ENCODE results near the gene ILRUN.
"Not testable (repeated sequence)": the region's sequence is repeated elsewhere in the genome, so short reads cannot be mapped to it uniquely, and the experiment has no call there.

ILRUN gene

GRCh38 chr6:34692280-34692679, 4.3 kb downstream of the ILRUN start:
- TF ChIP-seq POLR2A (IDR thresholded peaks at IDR 0.05; ENCODE audit: extremely low read depth, insufficient read length) (no peak), CTCF (IDR thresholded peaks at IDR 0.05; ENCODE audit: low read depth, low read length) (no peak), MAX (IDR thresholded peaks at IDR 0.05; ENCODE audit: low read depth, low read length) (no peak), MYC (IDR thresholded peaks at IDR 0.05; ENCODE audit: low read depth, low read length) (no peak)

GRCh38 chr6:34689742-34690141, 6.8 kb downstream of the ILRUN start:
- no peak overlapping the region for H3K4me3 ChIP-seq (ENCODE audit: low read depth, low read length)
- no peak for DNase-seq (ENCODE audit: low read depth)
- no peak for TF ChIP-seq POLR2A (IDR thresholded peaks at IDR 0.05; ENCODE audit: extremely low read depth, insufficient read length)
- TF ChIP-seq CTCF (IDR thresholded peaks at IDR 0.05; ENCODE audit: low read depth, low read length), result no peak
- TF ChIP-seq MYC (IDR thresholded peaks at IDR 0.05; ENCODE audit: low read depth, low read length), result no peak
- no peak for TF ChIP-seq MAX (IDR thresholded peaks at IDR 0.05; ENCODE audit: low read depth, low read length)

More at GRCh38 chr6:34692280-34692679, 4.3 kb downstream of the ILRUN start:
- peak overlapping the region; percentile 6 for H3K4me3 ChIP-seq (ENCODE audit: low read depth, low read length)
- DNase-seq (ENCODE audit: low read depth), result no peak

- no peak for TF ChIP-seq POLR2A (IDR thresholded peaks at IDR 0.05; ENCODE audit: extremely low read depth, insufficient read length)
Observed at GRCh38 chr6:34688956-34689355, 7.6 kb downstream of the ILRUN start.

GRCh38 chr6:34684919-34685318, 11.6 kb downstream of the ILRUN start:
- H3K4me3 ChIP-seq (ENCODE audit: low read depth, low read length), result no peak overlapping the region
- DNase-seq (ENCODE audit: low read depth), result no peak
- TF ChIP-seq MAX (IDR thresholded peaks at IDR 0.05; ENCODE audit: low read depth, low read length) (no peak), MYC (IDR thresholded peaks at IDR 0.05; ENCODE audit: low read depth, low read length) (no peak), CTCF (IDR thresholded peaks at IDR 0.05; ENCODE audit: low read depth, low read length) (no peak), POLR2A (IDR thresholded peaks at IDR 0.05; ENCODE audit: extremely low read depth, insufficient read length) (no peak)

More at GRCh38 chr6:34688956-34689355, 7.6 kb downstream of the ILRUN start:
- no peak overlapping the region for H3K4me3 ChIP-seq (ENCODE audit: low read depth, low read length)
- peak; percentile 43 for DNase-seq (ENCODE audit: low read depth)

GRCh38 chr6:34684364-34684763, 12.2 kb downstream of the ILRUN start:
- no peak for DNase-seq (ENCODE audit: low read depth)
- H3K4me3 ChIP-seq (ENCODE audit: low read depth, low read length), result no peak overlapping the region
- TF ChIP-seq MAX (IDR thresholded peaks at IDR 0.05; ENCODE audit: low read depth, low read length), result no peak
- TF ChIP-seq MYC (IDR thresholded peaks at IDR 0.05; ENCODE audit: low read depth, low read length), result no peak
- no peak for TF ChIP-seq CTCF (IDR thresholded peaks at IDR 0.05; ENCODE audit: low read depth, low read length)
- no peak for TF ChIP-seq POLR2A (IDR thresholded peaks at IDR 0.05; ENCODE audit: extremely low read depth, insufficient read length)

- TF ChIP-seq MYC (IDR thresholded peaks at IDR 0.05; ENCODE audit: low read depth, low read length) (no peak), CTCF (IDR thresholded peaks at IDR 0.05; ENCODE audit: low read depth, low read length) (no peak), POLR2A (IDR thresholded peaks at IDR 0.05; ENCODE audit: extremely low read depth, insufficient read length) (no peak), MAX (IDR thresholded peaks at IDR 0.05; ENCODE audit: low read depth, low read length) (no peak)
- DNase-seq (ENCODE audit: low read depth), result peak; percentile 60
- no peak overlapping the region for H3K4me3 ChIP-seq (ENCODE audit: low read depth, low read length)
Observed at GRCh38 chr6:34680802-34681515, 15.6 kb downstream of the ILRUN start.

GRCh38 chr6:34680313-34680712, 16.3 kb downstream of the ILRUN start:
- DNase-seq (ENCODE audit: low read depth); H3K4me3 ChIP-seq (ENCODE audit: low read depth, low read length): not testable (repeated sequence)

Measured in NB4 (cell line).